Suprapubic skin (tissue), 4 donors: ENCODE measurements around the gene DSTN. TPM values are rescaled to one million over a fixed set of nuclear protein-coding genes. Genes with fewer than 3 reads are reported as not detected.

Source experiments
- DNase-seq, 2 donors: peaks; one replicate each; pipeline ENCODE4 v3.0.0-alpha.2; 2019; ENCODE audit warnings: low spot score in 2 of 2
- H3K27ac ChIP-seq: fragments of 200-600 bp; sonication (generic); one replicate; pipeline ENCODE4 v1.5.1; 2019
- H3K27me3 ChIP-seq: fragments of 200-600 bp; sonication (generic); one replicate; pipeline ENCODE4 v1.5.1; 2019
- H3K36me3 ChIP-seq: fragments of 200-600 bp; sonication (generic); one replicate; pipeline ENCODE4 v1.5.1; 2019
- H3K4me1 ChIP-seq: fragments of 200-600 bp; sonication (generic); one replicate; pipeline ENCODE4 v1.5.1; 2019
- H3K4me3 ChIP-seq: fragments of 200-600 bp; sonication (generic); one replicate; pipeline ENCODE4 v1.5.1; 2019; ENCODE audit warnings: mild to moderate bottlenecking
- H3K9me3 ChIP-seq: fragments of 200-600 bp; sonication (generic); one replicate; pipeline ENCODE4 v1.5.1; 2019
- CTCF ChIP-seq, 2 donors: fragments of 200-600 bp in 1 of 2; fragments of 450-650 bp in 1 of 2; sonication (generic) in 1 of 2; IDR thresholded peaks; one replicate each; pipeline ENCODE4 v1.5.1; 2016 to 2019; ENCODE audit warnings: antibody characterized with exemption in 2 of 2, mild to moderate bottlenecking in 1 of 2, moderate library complexity in 1 of 2
- EP300 ChIP-seq: sonication (generic); formaldehyde crosslinking; IDR thresholded peaks from one replicate; pipeline ENCODE4 v1.6.1; 2017; ENCODE audit warnings: antibody characterized with exemption
- POLR2A ChIP-seq, 2 donors: fragments of 450-650 bp; IDR thresholded peaks; one replicate each; pipeline ENCODE4 v1.6.1; 2017; ENCODE audit warnings: antibody characterized with exemption in 2 of 2, mild to moderate bottlenecking in 2 of 2, moderate library complexity in 2 of 2
- POLR2AphosphoS5 ChIP-seq, 3 donors: sonication (generic); formaldehyde crosslinking; IDR thresholded peaks; one replicate each; pipeline ENCODE4 v1.6.1; 2017; ENCODE audit warnings: antibody characterized with exemption in 3 of 3
- WGBS: methylation state at CpG from one replicate; pipeline ENCODE4 v1.1.5; 2018; 5-methylcytosine and 5-hydroxymethylcytosine counted together
- total RNA-seq, 4 donors: library from RNA; depleted of rRNA; stranded (reverse); fragments of >200 nt; gene quantifications; one replicate each; pipeline ENCODE4 v1.1.0, GENCODE V29; 2016

The DSTN gene
- total RNA-seq, 4 donors from 2014 or later: 186 to 301 (median 258) TPM

GRCh38 chr20:17621229-17621968 lies 51.5 kb downstream of the DSTN start:
- peak in 1 of 2 donors; percentile 67 for DNase-seq
- H3K4me1 ChIP-seq: peaks cover 4% of the 10 kb centered on the region
- 83% methylated on average over 16 of the region's 24 CpGs for WGBS
- H3K9me3 ChIP-seq: no peaks in the 10 kb centered on the region
- H3K27me3 ChIP-seq: no peaks in the 10 kb centered on the region
- no peak overlapping the region for H3K4me3 ChIP-seq
- no peak for TF ChIP-seq POLR2A (IDR thresholded peaks at IDR 0.05)
- TF ChIP-seq EP300: no peak
- no peak for TF ChIP-seq CTCF (IDR thresholded peaks at IDR 0.05)
- no peak for TF ChIP-seq POLR2AphosphoS5 (IDR thresholded peaks at IDR 0.05)
- H3K27ac ChIP-seq: no peak overlapping the region
- peaks cover 99% of the 10 kb centered on the region for H3K36me3 ChIP-seq

- Histone ChIP-seq H3K9me3 (no peaks in the 10 kb centered on the region), H3K27me3 (no peaks in the 10 kb centered on the region), H3K27ac (no peak overlapping the region), H3K4me1 (peaks cover 4% of the 10 kb centered on the region), H3K36me3 (peaks cover 99% of the 10 kb centered on the region), H3K4me3 (no peak overlapping the region)
- TF ChIP-seq CTCF (IDR thresholded peaks at IDR 0.05): no peak
- no peak for TF ChIP-seq POLR2AphosphoS5 (IDR thresholded peaks at IDR 0.05)
- TF ChIP-seq POLR2A (IDR thresholded peaks at IDR 0.05): no peak
- WGBS: 80% methylated on average over 8 of the region's 11 CpGs
- DNase-seq: peak in 1 of 2 donors; percentile 70
Observed at GRCh38 chr20:17622086-17622850, 52.4 kb downstream of the DSTN start.

- no peaks in the 10 kb centered on the region for H3K9me3 ChIP-seq
- peaks cover 100% of the 10 kb centered on the region for H3K36me3 ChIP-seq
- no peak overlapping the region for H3K4me3 ChIP-seq
- H3K4me1 ChIP-seq: no peaks in the 10 kb centered on the region
- peak; percentile 45 to 60 for DNase-seq
- 91% methylated on average over 9 of the region's 9 CpGs for WGBS
- no peaks in the 10 kb centered on the region for H3K27me3 ChIP-seq
- TF ChIP-seq EP300: no peak
- no peak for TF ChIP-seq CTCF (IDR thresholded peaks at IDR 0.05)
- no peak for TF ChIP-seq POLR2A (IDR thresholded peaks at IDR 0.05)
- TF ChIP-seq POLR2AphosphoS5 (IDR thresholded peaks at IDR 0.05): no peak
- no peak overlapping the region for H3K27ac ChIP-seq
Observed at GRCh38 chr20:17622851-17623508, 53.1 kb downstream of the DSTN start.

- Histone ChIP-seq H3K9me3 (no peaks in the 10 kb centered on the region), H3K4me1 (no peaks in the 10 kb centered on the region), H3K36me3 (peaks cover 98% of the 10 kb centered on the region), H3K27ac (no peak overlapping the region), H3K27me3 (no peaks in the 10 kb centered on the region), H3K4me3 (no peak overlapping the region)
- DNase-seq: peak; percentile 37 to 54
- TF ChIP-seq POLR2A (IDR thresholded peaks at IDR 0.05) (no peak), EP300 (no peak), POLR2AphosphoS5 (IDR thresholded peaks at IDR 0.05) (no peak), CTCF (IDR thresholded peaks at IDR 0.05) (no peak)
- 94% methylated on average over 12 of the region's 12 CpGs for WGBS
Observed at GRCh38 chr20:17624070-17624469, 54.2 kb downstream of the DSTN start.
